NK-92 treated with Interleukin-12 subunit alpha and Interleukin-12 subunit beta, amount 100 ng/mL, for 24 hours (cell line): ENCODE measurements around the gene YTHDF1.
"Not testable (repeated sequence)": the region's sequence is repeated elsewhere in the genome, so short reads cannot be mapped to it uniquely, and the experiment has no call there.

ENCODE experiments used
- DNase-seq: peaks from one replicate; lab custom pipeline; 2025; lab: John Stamatoyannopoulos, UW

YTHDF1 gene

DNA sequence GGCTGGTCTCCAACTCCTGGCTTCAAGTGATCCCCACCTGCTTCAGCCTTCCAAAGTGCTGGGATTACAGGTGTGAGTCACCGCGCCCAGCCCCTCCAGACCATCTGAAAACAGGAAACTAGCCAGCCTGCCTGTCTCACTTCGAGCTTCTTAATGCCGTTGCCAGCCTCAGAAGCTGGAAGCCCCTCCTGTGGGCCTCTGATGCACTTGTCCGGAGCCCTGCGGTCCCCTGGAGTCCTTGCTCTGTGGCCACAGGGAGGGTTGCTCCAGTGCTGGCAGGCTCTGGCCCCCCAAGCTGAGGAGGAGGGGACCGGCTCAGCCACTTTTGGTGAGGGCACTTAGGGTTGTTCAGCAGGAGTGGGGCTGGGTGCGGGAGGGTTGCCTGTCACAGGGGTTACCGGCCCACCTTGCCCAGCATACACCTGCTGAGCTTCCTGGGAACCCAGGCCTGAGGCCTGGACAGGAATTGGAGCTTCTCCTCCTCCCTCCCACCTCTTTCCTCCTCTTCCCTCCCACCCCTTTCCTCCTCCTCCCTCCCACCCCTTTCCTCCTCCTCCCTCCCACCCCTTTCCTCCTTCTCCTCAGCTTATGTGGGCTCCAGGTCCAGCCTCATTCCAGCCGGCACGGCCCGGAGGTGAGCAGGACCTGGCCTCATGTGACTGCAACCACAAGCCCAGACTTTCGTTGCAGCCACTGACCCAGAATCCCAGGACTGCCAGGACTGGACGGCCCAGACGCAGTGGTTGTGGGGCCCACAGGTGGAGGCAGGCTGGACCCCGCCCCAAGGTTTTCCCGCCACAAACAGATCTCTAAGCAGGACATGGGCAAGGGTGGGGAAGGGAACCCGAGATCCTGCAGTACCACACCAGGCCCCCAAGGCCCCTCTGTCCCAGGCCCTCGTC, 10.4 kb upstream of the YTHDF1 start:
- DNase-seq, result no peak

DNA sequence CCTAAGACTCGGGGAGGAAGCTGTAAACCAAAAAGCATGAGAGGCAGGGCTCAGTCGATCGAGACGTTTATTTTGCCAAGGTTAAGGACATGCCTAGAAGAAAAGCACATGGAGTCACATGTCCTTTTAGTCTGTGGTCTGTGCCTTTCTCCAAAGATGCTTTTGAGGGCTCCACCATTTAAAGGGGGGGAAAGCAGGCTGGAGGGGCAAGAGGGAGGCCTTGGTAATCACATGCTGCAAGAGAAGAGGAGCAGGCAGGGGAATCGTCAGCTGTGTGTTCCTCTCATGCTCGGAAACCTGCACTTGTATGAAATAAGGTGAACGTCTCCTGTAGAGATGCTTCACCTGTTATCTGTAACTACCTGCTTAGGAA, 9.1 kb upstream of the YTHDF1 start:
- no peak for DNase-seq

DNA sequence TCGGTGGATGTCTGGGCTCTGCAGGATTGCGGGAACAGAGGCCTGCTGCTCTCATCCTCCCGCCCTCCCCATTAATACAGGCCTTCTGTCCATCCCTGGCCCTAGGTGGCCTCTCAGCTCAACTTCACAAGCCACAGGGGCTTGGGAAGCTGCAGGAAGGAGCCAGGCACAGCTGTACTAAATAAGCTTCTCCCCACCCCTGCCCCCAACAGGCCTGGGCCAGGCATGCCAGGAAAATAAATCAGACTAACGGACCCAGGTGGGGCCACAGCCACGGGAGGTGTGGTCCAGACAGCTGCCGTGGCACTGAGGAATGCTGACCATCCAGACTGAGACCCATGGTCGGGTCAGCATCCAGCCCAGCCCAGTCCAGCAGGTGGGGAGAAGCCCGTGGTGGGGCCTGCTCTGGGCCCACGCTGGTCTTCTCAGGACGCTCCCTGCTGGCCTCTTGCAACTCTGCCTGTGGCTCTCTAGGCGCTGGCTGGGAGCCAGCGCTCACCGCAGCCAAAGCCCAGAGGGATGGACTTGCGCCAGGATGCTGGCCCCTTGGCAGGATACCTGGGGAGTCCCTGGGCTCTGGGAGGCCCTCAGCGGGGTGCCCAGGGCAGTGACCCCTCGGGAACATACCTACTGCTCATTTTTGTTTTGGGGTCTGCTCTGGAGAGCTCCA, 8.6 kb upstream of the YTHDF1 start:
- no peak for DNase-seq

DNA sequence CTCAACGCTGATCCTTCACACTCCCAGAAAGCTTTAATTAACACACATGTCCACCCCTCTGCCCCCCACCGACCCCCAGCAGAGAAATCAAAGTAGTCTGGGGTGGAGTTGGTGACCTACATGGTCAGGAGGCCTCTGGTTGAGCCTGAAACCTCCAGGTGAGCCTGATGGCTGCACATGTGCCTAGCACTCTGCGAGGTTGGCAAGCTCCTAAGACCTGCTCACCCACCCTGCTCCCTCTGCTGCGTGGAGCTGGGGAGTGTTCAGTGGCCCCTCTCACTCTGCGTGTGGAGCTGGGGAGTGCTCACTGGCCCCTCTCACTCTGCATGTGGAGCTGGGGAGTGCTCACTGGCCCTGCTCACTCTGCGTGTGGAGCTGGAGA, 7.9 kb upstream of the YTHDF1 start:
- no peak for DNase-seq

DNA sequence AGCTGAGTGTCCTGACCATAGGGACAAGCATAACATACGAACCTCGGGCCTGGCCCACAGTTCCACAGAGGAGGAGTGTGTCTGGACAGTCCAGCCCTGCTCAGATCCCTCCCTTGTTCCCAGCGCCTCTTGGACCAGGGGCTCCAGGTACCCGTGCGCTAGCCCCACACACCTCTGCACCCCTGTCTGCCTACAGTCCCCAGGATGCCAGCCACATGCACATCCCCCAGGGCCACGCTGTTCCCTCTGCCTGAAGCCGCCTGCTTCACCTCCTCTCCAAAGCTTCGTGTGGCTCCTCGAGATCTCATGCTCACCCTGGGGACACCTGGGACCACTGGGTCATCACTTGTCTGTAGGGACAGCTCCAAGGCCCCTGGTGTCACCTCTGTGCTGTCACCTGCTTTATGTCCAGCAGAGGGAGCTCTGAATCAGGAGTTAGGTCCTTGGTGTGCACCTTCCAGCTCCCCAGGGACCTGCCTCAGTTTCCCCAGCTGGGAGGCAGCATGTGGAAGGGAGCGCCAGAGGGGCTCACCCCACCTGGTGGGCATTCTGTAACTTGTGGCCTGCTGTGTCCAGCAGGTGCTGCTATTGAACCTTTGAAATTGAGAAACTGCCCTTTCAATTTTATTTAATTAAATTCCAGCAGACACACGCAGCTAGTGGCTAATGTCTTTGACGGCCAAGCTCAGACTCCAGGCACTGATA, 7.3 kb upstream of the YTHDF1 start:
- DNase-seq, result no peak

DNA sequence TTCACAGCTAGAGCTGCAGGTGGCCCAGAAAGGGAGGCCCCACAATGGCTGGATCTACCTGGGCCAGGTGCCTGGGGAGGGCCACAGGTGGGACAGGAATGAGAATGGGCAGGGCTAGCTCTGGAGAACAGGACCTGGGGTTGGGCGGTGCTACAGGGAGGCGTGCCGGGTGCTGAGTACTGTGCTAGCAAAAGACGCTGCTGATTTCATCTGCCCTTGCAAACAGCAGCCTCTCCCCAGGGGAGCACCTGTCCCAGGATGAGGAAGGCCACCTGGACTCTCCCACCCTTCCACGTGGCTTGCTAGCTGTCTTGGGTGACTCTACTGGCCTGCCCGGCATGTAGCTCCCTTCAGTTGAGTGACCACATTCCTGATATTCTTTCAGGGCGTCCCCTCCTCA, 6.6 kb upstream of the YTHDF1 start:
- no peak for DNase-seq

DNA sequence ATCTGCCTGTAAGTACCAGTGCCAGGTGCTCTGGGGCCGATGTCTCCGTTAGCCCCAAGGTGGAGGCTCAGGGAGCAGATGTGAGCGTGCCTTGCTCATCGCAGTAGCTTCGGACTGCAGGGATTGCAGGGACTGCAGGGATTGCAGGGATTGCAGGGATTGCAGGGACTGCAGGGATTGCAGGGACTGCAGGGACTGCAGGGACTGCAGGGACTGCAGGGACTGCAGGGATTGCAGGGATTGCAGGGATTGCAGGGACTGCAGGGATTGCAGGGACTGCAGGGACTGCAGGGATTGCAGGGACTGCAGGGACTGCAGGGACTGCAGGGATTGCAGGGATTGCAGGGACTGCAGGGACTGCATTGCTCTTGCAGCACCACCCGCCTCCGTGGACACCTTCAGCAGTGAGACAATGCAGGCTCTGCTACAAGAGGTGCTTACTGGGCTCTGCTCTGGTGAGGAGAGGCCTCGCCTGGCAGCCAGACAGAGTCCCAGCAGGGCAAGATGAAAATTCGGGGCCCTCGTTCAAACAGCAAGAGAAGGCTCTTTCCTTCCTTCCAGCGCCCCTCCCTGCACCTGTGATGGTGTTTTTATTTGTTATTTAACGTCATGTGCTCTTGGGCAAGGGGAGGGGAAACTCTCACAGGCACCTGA, 5.6 kb upstream of the YTHDF1 start:
- DNase-seq, result not testable (repeated sequence)

DNA sequence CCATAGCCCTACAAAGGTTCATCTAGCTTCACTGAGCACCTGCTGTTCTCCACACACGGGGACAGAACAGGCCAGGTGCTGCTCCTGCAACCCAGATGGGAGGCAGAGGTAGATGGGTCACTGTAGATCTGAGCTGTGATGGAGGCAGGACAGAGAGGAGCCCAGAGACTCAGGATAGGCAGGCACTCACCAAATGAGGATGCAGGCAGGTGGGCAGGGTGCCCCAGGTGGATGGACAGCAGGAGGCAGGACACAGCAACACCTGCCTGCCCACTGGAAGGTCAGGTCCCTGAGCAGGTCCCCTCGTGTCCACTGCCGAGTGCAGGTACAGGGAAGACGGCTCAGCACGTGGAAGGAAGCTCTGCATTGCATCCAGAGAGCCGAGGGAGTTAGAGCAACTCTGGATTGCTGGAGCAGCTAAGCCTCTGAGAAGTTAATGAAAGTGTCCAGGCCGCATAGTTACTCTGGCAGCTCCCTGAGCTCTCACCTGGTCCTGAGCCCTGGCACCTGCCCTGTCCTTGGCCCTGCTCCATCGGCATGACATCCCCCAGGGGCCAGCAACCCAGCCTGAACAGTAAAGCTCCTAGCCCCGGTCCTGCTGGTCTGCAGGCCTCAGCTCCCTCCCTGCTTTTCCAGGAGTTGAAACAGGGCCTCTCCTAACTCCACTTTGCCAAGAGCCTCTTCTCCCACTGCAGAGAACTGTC, 4.9 kb upstream of the YTHDF1 start:
- no peak for DNase-seq

DNA sequence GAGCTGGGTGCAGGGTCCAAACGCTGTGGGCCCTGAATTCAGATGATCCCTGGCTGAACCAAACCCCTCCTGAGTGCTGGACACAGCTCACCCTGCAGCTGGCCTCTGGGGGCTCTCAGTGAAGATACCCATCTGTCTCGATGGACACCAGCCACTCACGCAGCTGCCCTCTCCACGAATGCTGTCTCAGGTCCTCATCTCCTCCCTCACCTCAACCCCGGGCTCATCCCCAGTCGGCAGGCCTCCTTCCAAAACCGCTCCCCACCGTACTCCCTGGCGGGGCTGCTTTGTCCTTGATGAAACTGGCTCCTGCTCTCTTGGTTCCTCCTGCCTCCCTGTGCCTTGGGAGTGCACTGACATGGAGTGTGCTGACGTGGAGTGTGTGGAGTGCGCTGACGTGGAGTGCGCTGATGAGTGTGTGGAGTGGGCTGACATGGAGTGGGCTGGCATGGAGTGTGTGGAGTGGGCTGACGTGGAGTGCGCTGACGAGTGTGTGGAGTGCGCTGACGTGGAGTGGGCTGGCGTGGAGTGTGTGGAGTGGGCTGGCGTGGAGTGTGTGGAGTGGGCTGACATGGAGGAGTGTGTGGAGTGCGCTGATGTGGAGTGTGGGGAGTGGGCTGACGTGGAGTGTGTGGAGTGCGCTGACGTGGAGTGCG, 4.1 kb upstream of the YTHDF1 start:
- DNase-seq, result no peak

DNA sequence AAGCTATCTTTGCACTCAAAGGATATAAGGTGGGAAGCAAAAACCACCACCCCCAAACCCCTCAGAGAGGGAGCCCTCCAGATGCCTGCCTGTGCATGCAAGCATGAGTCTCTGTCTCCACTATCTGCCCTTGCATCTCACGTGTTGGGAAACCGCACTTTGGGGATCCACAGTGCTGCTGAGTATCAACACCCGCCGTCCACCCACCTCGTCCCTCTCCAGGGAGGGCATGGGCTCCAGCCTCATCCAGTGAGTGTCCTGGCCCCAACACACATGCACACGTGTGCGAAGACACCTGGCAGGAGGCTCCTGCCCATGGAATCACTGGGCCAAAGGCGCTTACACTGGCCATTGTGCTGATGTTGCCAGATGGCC, 3.5 kb upstream of the YTHDF1 start:
- no peak for DNase-seq

DNA sequence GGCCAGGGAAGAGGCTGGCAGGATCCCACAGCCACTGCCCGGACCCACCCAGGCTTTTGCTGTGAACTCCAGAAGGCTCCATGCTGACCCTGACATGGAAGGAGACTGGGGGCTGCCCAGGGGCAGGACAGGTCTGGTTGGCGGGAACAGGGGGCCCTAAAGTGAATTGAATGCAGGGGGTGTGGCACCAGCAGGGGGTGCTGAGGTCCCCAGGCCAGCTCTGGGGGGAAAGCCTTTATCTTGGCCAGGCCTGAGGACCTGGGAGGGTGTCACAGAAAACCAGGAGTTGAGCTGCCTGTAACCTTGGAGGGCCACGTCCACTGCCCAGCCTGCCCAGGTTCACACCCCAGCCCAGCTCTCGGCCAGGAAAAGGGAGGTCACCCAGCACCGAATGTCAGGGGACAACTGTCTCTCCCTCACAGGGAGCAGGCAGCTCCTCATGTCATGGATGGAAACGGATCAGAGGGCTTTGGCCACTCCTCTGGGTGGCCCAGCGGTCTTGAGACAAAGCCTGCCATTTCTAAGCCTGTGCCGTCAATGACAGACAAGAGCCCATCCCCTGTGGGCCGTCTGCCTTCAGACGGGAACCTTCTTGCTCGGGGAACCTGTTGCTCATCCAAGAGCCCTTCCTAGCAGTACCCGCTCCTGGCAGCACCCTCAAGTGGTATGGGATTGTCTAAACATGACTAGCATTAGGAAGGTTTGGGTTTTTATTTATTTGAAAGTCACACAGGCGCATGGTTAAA, 2.9 kb upstream of the YTHDF1 start:
- no peak for DNase-seq

DNA sequence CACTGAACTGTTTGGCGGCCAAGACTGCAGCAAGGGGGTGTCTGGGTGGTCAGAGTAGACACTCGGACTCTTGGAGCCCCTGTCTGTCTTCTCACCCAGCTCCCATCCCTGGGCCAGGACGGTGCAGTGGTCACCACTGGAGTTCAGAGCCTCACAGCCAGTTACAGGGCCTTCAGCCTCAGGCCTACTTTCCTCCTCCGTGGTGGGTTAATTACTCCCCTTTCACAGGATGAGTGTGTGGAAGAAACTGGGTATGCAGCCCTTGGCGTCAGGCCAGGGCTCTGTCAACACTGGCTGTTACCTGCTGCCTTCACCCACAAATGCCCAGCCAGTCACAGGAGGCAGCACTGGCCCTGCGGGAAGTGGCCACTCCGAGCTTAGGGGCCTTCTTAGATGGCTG, 1.8 kb upstream of the YTHDF1 start:
- no peak for DNase-seq

DNA sequence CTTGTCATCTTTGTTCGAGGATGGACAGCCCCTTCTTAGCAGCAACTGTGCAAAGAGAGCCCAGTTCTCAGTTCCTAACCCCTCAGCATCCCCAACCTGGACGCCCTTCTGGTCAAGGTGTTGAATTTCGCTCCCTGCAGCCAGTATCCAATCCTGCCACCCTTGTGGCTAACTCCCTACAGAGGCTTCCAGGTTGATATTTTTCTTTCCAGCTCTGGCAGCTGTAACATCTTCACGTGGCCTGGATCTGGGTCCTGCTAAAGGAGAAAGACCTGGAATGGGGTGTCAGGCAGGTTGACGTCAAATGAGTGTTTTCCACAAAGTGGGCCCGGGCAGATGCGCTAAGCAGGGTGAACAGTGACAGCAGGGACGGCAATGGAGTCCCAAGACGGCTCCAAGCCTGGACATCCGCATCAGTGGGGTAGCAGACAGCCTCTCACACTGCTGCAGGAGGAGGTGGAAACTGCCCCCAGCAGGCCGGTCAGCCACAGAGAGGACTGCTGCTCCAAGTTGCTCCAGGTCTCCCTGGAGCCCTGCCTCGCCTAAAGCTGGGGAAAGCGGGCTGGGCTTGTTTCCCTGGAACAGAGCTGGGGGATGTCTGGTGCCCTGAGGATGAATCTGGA, 1.0 kb upstream of the YTHDF1 start:
- no peak for DNase-seq

DNA sequence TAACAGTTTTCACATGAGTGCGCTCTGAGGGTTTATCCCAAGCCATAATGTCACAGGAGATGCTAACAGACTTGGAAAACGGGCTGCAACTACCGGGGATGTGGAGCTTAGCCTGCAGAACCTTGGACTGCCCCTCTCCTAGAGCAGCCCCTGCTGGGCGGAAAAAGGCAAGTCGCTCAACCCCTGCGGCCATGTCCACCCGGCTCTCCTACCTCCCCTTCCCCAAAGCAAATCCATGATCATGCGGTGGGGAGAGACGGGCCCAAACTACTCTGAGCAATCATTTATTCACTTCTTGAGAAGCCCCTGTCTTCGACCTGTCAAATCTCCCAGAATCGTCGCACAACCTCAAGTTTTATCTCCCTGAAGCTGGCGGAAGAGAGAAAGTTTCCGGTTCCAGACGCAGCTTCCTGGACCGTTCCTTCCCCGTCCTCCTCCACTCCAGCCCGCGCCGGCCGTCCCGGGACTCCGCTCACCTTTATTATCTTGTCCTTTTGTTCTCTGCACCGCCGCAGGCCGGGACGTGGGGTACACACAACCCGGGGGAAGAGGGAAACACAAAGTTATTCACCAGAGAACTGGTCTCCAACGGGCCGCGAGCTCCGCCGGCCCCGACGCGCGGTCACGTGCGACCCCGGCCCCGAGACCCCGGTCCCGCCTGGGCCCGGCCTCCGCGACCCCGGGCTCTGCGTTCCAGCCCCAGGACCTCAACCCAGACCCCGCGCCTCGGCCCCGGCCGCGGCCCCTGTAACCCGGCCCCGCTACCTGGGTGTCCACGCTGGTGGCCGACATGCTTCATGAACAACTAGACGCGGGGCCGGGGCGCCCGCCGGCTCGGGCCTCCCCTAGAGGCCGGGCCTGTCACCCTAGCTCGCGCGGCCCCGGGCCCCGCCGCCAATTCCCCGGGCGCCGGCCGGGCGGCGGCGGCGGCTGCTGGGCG, 560 bp downstream of the YTHDF1 start:
- DNase-seq, result no peak

DNA sequence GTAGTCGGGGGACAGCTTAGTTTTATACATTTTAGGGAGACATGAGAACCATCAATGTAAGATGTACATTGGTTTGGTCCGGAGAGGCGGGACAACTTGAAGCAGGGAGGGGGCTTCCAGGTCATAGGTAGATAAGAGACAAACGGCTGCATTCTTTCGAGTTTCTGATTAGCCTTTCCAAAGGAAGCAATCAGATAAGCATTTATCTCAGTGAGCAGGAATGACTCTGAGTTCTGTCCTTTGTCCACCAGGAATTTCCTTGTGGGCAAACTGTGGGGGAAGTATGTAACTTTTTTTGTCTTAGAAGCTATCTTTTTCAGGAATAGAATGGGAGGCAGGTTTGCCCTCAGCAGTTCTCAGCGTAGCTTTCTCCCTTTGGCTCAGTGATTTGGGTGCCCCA, 1.4 kb downstream of the YTHDF1 start:
- no peak for DNase-seq

DNA sequence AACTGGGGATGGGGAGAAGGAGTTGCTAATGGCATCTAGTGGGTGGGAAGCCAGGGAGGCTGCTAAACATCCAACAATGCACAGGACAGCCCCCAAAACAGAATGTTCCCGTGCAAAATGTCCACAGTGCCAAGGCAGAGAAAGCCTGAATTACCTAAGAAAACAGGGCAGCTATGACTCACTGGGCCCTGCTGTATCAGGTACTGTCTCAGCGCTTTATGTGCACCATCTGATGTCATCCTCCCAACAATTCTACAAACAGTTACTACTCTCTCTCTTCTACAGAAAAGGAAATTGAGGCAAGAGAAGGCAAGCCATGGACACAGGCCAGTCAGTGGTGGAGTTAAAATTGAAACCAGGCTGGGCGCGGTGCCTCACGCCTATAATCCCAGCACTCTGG, 3.1 kb downstream of the YTHDF1 start:
- no peak for DNase-seq

DNA sequence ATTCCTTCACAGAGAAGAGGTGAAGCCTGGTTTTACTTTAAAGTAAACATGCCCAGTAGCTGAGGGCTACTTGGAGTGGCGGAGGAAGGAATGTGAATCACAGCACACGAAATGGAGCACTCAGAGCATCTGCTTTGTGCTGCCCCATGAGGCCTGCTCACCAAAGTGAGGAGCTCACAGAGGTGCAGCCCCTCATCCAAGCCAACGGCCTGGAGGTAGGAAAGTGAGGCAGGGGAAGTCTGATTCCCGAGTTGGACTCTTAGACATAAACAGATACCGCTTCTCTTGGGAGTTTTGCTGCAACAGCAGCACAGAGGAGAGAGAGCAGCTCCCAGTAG, 3.6 kb downstream of the YTHDF1 start:
- DNase-seq, result no peak

DNA sequence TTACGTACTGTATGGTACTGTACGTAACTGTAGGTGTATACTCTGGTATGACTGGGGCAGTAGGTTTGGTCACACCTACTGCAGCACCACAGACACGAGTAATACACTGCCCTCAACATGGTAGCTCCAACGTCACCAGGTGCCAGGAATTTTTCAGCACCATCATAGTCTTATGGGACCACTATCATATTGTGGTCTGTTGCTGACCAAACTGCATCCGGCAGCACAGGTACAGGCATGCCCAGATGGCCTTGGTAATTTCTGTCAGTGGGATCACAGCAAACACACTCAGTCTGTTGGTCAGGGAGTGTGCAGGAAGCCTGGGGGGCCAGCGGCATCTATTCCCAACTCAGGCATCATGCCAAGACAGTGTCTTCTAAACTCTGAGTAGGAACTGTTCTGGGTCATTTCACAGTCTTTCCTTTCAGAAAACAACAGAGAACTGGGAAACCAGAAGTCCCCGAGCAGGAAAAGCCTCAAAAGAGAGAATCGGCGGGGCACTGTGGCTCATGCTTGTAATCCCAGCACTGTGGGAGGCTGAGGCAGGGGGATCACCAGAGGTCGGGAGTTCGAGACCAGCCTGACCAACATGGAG, 5.8 kb downstream of the YTHDF1 start:
- no peak for DNase-seq
